ENCODE results near the gene IFNGR1. TPM values are rescaled to one million over a fixed set of nuclear protein-coding genes. Genes with fewer than 3 reads are reported as not detected.

Gene IFNGR1
- total RNA-seq, 4 donors from 2014 or later = 54.7 to 97.4 (median 61.1) TPM

DNA sequence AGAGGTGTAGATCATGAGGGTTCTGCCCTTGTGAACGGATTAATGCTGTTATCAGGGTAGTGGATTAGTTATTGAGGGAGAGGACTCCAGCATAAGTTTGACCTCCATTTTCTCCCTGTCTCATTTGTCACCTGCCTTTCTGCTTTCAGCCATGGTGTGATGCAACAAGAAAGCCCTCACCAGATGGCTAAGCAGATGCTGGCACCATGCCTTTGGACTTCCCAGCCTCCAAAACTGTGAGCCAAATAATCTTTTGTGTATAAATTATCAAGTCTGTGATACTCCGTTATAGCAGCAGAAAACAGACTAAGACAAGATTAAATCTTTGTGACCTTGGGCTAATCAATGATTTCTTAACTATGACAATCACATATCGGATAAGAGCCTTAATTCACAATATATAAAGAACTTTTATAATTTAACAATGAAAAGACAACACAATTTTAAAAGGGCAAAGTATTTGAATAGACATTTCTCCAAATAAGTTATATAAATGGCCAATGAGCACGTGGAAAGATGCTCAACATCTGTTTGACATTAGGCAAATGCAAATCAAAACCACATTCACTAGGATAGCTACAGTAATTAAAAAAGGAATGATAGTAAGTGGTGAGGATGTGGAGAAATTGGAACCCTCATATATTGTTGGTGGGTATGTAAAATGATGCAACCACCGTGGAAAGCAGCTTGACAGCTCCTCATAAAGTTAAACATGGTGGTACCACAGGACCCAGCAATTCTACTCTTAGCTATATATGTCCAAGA lies 45.3 kb upstream of the IFNGR1 start:
- ATAC-seq (no peak), DNase-seq (peak; percentile 18 to 55)
- intact Hi-C loops (cut with DNase I; ENCODE audit: low total_unique reads) (no loop called here), in situ Hi-C loops (cut with MboI; ENCODE audit: low sequenced_read_pairs in 4 of 4) (loop anchor here in 2 of 4 donors (5.0 to 25.0 kb wide), 3 partner anchors 48 to 373 kb away; no protein-coding TSS in a partner anchor)
- Histone ChIP-seq H3K4me3 (no peak overlapping the region), H3K27me3 (no peaks in the 10 kb centered on the region), H3K4me1 (peaks cover 10 to 26% of the 10 kb centered on the region in 2 donors), H3K36me3 (no peaks in the 10 kb centered on the region), H3K9me3 (no peaks in the 10 kb centered on the region), H3K27ac (no peak overlapping the region)
- TF ChIP-seq POLR2A (IDR thresholded peaks at IDR 0.05) (no peak), CTCF (IDR thresholded peaks at IDR 0.05 in 4 of 5, conservative IDR thresholded peaks at IDR 0.05 in 1 of 5) (no peak)

DNA sequence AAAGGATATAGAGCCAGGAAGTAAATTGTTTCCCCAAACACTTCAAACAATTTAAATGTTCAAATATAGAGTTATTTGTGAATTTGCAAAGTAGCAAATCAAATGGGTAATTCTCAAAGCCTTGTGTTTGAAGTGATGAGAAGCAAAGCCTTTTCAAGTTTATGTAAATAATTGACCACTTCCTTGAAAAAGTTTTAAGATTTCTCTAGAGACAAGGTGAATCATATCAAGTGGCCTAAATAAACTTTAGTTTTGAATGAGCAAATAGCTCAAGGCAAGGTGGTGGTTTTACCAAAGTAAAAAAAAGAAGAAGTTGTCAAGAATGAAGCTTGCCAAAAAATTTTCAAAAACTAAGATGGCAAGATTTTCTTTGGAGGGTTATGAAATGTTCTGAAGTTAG lies 42.6 kb upstream of the IFNGR1 start:
- ATAC-seq (peak; percentile 24 to 27), DNase-seq (no peak)
- in situ Hi-C loops (cut with MboI; ENCODE audit: low sequenced_read_pairs in 4 of 4) (loop anchor here in 1 of 4 donors (25.0 kb wide), 1 partner anchor 376 kb away; no protein-coding TSS in a partner anchor), intact Hi-C loops (cut with DNase I; ENCODE audit: low total_unique reads) (no loop called here)
- H3K4me1 ChIP-seq = peaks cover 10 to 26% of the 10 kb centered on the region in 2 donors
- H3K36me3 ChIP-seq = no peaks in the 10 kb centered on the region
- H3K4me3 ChIP-seq = no peak overlapping the region
- peak overlapping the region; percentile 4 to 72 (median 60) for H3K27ac ChIP-seq
- no peaks in the 10 kb centered on the region for H3K9me3 ChIP-seq
- no peaks in the 10 kb centered on the region for H3K27me3 ChIP-seq
- TF ChIP-seq POLR2A (IDR thresholded peaks at IDR 0.05) = no peak
- no peak for TF ChIP-seq CTCF (IDR thresholded peaks at IDR 0.05 in 4 of 5, conservative IDR thresholded peaks at IDR 0.05 in 1 of 5)

- in situ Hi-C loops (cut with MboI; ENCODE audit: low sequenced_read_pairs in 4 of 4) = loop anchor here in 1 of 4 donors (25.0 kb wide), 1 partner anchor 376 kb away; no protein-coding TSS in a partner anchor
- H3K27ac ChIP-seq = peak overlapping the region; percentile 4 to 72 (median 60)
Measured at GRCh38 chr6:137261361-137261760, 42.2 kb upstream of the IFNGR1 start.

GRCh38 chr6:137260217-137260616 lies 41.0 kb upstream of the IFNGR1 start:
- Histone ChIP-seq H3K4me1 (peaks cover 3 to 19% of the 10 kb centered on the region in 2 donors), H3K4me3 (no peak overlapping the region), H3K27me3 (no peaks in the 10 kb centered on the region), H3K27ac (peak overlapping the region in 2 of 4 donors; percentile 2 to 63), H3K36me3 (no peaks in the 10 kb centered on the region), H3K9me3 (no peaks in the 10 kb centered on the region)
- ATAC-seq (no peak), DNase-seq (no peak)
- intact Hi-C loops (cut with DNase I; ENCODE audit: low total_unique reads) (no loop called here), in situ Hi-C loops (cut with MboI; ENCODE audit: low sequenced_read_pairs in 4 of 4) (loop anchor here in 1 of 4 donors (25.0 kb wide), 1 partner anchor 377 kb away; no protein-coding TSS in a partner anchor)
- TF ChIP-seq POLR2A (IDR thresholded peaks at IDR 0.05) = no peak
- TF ChIP-seq CTCF (IDR thresholded peaks at IDR 0.05 in 4 of 5, conservative IDR thresholded peaks at IDR 0.05 in 1 of 5) = no peak

More at GRCh38 chr6:137261361-137261760, 42.2 kb upstream of the IFNGR1 start:
- no peak for DNase-seq
- no peaks in the 10 kb centered on the region for H3K27me3 ChIP-seq
- TF ChIP-seq CTCF (IDR thresholded peaks at IDR 0.05 in 4 of 5, conservative IDR thresholded peaks at IDR 0.05 in 1 of 5) (no peak), POLR2A (IDR thresholded peaks at IDR 0.05) (no peak)
- H3K4me1 ChIP-seq = peaks cover 10 to 26% of the 10 kb centered on the region in 2 donors
- H3K4me3 ChIP-seq = no peak overlapping the region
- no peaks in the 10 kb centered on the region for H3K9me3 ChIP-seq
- peak; percentile 55 to 70 for ATAC-seq
- intact Hi-C loops (cut with DNase I; ENCODE audit: low total_unique reads) = no loop called here
- H3K36me3 ChIP-seq = no peaks in the 10 kb centered on the region

All from gastrocnemius medialis (tissue), 4 donors.